Panc1 (cell line): ENCODE results near the gene DMAC2. TPM values are rescaled to one million over a fixed set of nuclear protein-coding genes. Genes with fewer than 3 reads are reported as not detected.

Experiments
- ATAC-seq: fragments of 200-7000 bp; cut with Tn5 transposase; 2 replicates; pipeline ENCODE4 v1.9.1; 2020; ENCODE audit warnings: mild to moderate bottlenecking, moderate library complexity
- BruUV-seq: library from RNA; stranded (reverse); fragments of 400-500 nt; replicated peaks from 2 replicates; lab custom pipeline; 2021; lab: Mats Ljungman, UMichigan
- CTCF ChIA-PET: fragments of 300-600 bp; sonication (Branson Sonifier 250); formaldehyde crosslinking; loops from one replicate; lab custom pipeline; 2022; ENCODE audit warnings: antibody characterized with exemption; lab: Charles Lee
- POLR2A ChIA-PET: fragments of 300-600 bp; sonication (Branson Sonifier 250); formaldehyde crosslinking; loops from one replicate; lab custom pipeline; 2022; ENCODE audit warnings: antibody characterized with exemption; lab: Charles Lee
- DNase-seq: peaks from one replicate; pipeline ENCODE4 v3.0.0-alpha.2; 2010; ENCODE audit warnings: low read depth, low spot score
- H3K27ac ChIP-seq: 2 replicates; pipeline ENCODE4 v1.5.1; 2011; ENCODE audit warnings: mild to moderate bottlenecking, low read length, inconsistent platforms
- H3K27me3 ChIP-seq: fragments of 200-500 bp; sonication (Bioruptor generic); 2 replicates; pipeline ENCODE4 v1.6.0; 2014; ENCODE audit warnings: low read length, inconsistent platforms; ENCODE audit not compliant: control insufficient read depth, insufficient read depth
- H3K36me3 ChIP-seq: fragments of 200-500 bp; sonication (Bioruptor generic); 2 replicates; pipeline ENCODE4 v1.5.1; 2014; ENCODE audit warnings: inconsistent platforms, mild to moderate bottlenecking, low read length, moderate library complexity; ENCODE audit not compliant: control insufficient read depth, insufficient read depth
- H3K4me1 ChIP-seq: 2 replicates; pipeline ENCODE4 v1.5.1; 2011; ENCODE audit warnings: inconsistent platforms, mild to moderate bottlenecking, low read length, moderate library complexity; ENCODE audit not compliant: control insufficient read depth, insufficient read depth
- H3K4me3 ChIP-seq, 2 experiments: 2 replicates each; pipeline ENCODE4 v1.5.1; 2011 to 2012; ENCODE audit warnings: low read depth in 2 of 2, low read length in 2 of 2, mild to moderate bottlenecking in 2 of 2, inconsistent platforms in 1 of 2, moderate library complexity in 1 of 2
- H3K9me3 ChIP-seq: fragments of 200-500 bp; sonication (Bioruptor generic); 2 replicates; pipeline ENCODE4 v1.5.1; 2014; ENCODE audit warnings: low read depth, mild to moderate bottlenecking, inconsistent platforms, low read length, moderate library complexity; ENCODE audit not compliant: control insufficient read depth, insufficient read depth
- POLR2AphosphoS5 ChIP-seq: IDR thresholded peaks from 2 replicates; pipeline ENCODE4 v1.6.1; 2012; ENCODE audit warnings: mild to moderate bottlenecking, low read depth, low read length, moderate library complexity
- SIN3A ChIP-seq: IDR thresholded peaks from 2 replicates; pipeline ENCODE4 v1.6.1; 2012; ENCODE audit warnings: low read depth, mild to moderate bottlenecking, low read length, moderate library complexity, borderline replicate concordance; ENCODE audit not compliant: insufficient read depth
- TCF7L2 ChIP-seq: IDR thresholded peaks from 2 replicates; pipeline ENCODE4 v1.6.1; 2011; ENCODE audit warnings: mild to moderate bottlenecking, low read depth, low read length, inconsistent platforms
- in situ Hi-C: cut with HindIII; loops from 2 replicates; pipeline ENCODE4 v1.10.0; 2016; ENCODE audit warnings: low sequenced_read_pairs, low pct_unique_long_range_greater_than_20kb
- intact Hi-C: fragments of 100-400 bp; cut with micrococcal nuclease; formaldehyde crosslinking; loops from one replicate; pipeline ENCODE4 v1.10.0; 2022; ENCODE audit not compliant: unreplicated experiment
- total RNA-seq: library from RNA; stranded (reverse); gene quantifications from one replicate; pipeline ENCODE4 v1.2.1, GENCODE V29; 2021; ENCODE audit not compliant: unreplicated experiment
- TF ChIP-seq, protein P1 (sequence below), 2 experiments: IDR thresholded peaks; 2 replicates each; pipeline ENCODE4 v1.6.1; 2011 to 2012; ENCODE audit warnings: low read depth in 2 of 2, control low read depth in 1 of 2, low read length in 1 of 2, mild to moderate bottlenecking in 1 of 2, moderate library complexity in 1 of 2; ENCODE audit not compliant: insufficient read depth in 1 of 2
- TF ChIP-seq, protein P2 (sequence below): fragments of 450-650 bp; IDR thresholded peaks from 2 replicates; pipeline ENCODE4 v1.5.1; 2017; ENCODE audit warnings: mild to moderate bottlenecking

DMAC2 gene
- total RNA-seq, 1 experiment from 2014 or later: 37.5 TPM

DNA sequence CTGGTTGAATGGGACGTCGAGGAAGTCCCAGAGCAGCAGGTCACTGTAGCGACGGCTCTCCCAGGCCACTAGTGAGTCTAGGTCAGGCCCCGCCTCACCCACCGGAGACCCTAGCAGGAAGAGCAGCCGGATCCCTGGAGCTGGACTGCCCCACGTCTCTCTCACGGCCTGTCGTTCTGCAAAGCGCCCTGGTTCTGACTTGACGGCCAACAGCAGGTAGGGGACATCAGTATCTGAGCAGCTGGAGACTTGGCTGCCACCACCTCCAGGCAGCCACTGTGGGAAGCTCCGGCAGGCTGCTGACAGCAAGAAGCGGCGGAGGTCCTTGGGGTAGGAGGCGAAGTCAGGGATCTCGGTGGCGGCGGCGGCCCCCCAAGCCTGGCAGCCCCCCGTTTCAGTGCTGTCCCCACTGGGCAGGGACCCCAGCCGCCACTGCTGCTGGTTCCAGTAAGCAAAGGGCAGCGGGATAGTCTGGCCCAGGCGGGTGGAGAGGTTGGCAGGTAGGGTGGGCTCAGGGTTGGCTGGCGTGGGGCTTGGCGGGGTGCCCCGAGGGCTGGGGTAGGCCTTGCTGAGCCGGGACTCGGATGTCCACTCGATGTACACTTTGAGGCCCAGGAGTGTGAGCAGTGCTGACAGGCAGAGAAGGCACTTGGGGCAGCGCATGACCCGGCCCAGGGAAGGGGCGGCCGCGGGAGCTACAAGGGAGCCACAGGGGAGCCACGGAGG is 13.4 kb downstream of the DMAC2 start:
- Histone ChIP-seq H3K27ac (no peak overlapping the region), H3K36me3 (no peaks in the 10 kb centered on the region), H3K27me3 (no peaks in the 10 kb centered on the region), H3K9me3 (no peaks in the 10 kb centered on the region), H3K4me1 (no peaks in the 10 kb centered on the region), H3K4me3 (no peak overlapping the region)
- in situ Hi-C loops (no loop called here), intact Hi-C loops (no loop called here)
- CTCF ChIA-PET: no interaction called here
- ATAC-seq: no peak
- BruUV-seq: no TSS peak
- DNase-seq: no peak
- no peak for TF ChIP-seq SIN3A
- TF ChIP-seq, protein P1, sequence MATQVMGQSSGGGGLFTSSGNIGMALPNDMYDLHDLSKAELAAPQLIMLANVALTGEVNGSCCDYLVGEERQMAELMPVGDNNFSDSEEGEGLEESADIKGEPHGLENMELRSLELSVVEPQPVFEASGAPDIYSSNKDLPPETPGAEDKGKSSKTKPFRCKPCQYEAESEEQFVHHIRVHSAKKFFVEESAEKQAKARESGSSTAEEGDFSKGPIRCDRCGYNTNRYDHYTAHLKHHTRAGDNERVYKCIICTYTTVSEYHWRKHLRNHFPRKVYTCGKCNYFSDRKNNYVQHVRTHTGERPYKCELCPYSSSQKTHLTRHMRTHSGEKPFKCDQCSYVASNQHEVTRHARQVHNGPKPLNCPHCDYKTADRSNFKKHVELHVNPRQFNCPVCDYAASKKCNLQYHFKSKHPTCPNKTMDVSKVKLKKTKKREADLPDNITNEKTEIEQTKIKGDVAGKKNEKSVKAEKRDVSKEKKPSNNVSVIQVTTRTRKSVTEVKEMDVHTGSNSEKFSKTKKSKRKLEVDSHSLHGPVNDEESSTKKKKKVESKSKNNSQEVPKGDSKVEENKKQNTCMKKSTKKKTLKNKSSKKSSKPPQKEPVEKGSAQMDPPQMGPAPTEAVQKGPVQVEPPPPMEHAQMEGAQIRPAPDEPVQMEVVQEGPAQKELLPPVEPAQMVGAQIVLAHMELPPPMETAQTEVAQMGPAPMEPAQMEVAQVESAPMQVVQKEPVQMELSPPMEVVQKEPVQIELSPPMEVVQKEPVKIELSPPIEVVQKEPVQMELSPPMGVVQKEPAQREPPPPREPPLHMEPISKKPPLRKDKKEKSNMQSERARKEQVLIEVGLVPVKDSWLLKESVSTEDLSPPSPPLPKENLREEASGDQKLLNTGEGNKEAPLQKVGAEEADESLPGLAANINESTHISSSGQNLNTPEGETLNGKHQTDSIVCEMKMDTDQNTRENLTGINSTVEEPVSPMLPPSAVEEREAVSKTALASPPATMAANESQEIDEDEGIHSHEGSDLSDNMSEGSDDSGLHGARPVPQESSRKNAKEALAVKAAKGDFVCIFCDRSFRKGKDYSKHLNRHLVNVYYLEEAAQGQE (IDR thresholded peaks at IDR 0.05; ENCODE audit: insufficient read depth in 1 of 2, low read depth in 2 of 2, low read length in 1 of 2): no peak
- POLR2A ChIA-PET: no interaction called here

DNA sequence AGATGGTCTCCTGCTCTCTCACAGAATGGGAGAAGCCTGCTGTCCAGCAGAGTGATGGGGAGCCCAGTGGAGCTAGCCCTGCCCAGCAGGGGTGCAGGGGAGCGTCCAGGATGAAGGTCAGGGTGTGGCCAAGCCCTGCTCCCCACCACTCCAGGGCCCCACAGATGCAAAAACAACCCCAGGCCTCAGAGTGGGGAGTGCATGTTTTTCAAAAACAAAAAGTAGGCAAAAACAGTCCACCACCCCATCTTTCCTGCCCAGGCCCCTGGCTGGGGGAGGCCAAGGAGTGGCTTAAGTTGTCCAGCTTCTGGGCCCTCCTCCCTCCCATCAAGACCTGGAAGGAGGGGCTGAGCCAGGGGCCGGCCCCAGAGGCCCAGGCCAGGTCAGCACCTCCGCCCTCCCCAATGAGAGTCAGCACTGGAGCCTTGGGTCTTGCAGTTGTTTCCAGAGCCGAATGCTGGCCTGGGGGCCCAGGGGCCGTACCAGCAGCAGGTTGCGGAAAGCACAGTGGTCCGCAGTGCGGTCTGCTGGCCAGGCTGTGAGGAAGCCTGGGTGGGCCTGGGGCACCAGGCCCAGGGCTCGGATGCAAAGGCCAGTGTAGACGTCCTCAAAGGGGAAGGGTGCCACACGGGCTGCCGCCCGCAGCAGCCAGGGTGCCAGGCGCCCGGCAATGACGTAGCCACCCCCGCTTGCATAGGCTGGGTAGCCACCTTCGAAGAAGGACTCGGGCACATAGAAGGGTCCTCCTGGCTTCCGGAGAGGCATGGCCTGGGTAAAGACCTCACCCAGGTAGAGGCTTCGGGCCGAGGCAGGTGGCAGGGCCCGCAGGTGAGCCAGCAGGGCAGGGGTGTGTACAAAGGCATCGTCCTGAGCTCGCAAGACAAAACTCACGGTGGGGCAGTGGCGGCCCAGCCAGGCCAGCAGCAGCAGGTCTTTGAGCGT is 14.3 kb downstream of the DMAC2 start:
- no TSS peak for BruUV-seq
- ATAC-seq (no peak), DNase-seq (no peak)
- in situ Hi-C loops (no loop called here), intact Hi-C loops (no loop called here)
- no peak overlapping the region for H3K27ac ChIP-seq
- H3K4me3 ChIP-seq: no peak overlapping the region
- CTCF ChIA-PET: no interaction called here
- TF ChIP-seq, protein P1 (IDR thresholded peaks at IDR 0.05; ENCODE audit: insufficient read depth in 1 of 2, low read depth in 2 of 2, low read length in 1 of 2): no peak
- TF ChIP-seq SIN3A: no peak
- no peak for TF ChIP-seq POLR2AphosphoS5
- TF ChIP-seq, protein P2, sequence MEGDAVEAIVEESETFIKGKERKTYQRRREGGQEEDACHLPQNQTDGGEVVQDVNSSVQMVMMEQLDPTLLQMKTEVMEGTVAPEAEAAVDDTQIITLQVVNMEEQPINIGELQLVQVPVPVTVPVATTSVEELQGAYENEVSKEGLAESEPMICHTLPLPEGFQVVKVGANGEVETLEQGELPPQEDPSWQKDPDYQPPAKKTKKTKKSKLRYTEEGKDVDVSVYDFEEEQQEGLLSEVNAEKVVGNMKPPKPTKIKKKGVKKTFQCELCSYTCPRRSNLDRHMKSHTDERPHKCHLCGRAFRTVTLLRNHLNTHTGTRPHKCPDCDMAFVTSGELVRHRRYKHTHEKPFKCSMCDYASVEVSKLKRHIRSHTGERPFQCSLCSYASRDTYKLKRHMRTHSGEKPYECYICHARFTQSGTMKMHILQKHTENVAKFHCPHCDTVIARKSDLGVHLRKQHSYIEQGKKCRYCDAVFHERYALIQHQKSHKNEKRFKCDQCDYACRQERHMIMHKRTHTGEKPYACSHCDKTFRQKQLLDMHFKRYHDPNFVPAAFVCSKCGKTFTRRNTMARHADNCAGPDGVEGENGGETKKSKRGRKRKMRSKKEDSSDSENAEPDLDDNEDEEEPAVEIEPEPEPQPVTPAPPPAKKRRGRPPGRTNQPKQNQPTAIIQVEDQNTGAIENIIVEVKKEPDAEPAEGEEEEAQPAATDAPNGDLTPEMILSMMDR: no peak
- no peak for TF ChIP-seq TCF7L2
- no peaks in the 10 kb centered on the region for H3K9me3 ChIP-seq
- no peaks in the 10 kb centered on the region for H3K27me3 ChIP-seq
- POLR2A ChIA-PET: no interaction called here
- no peaks in the 10 kb centered on the region for H3K4me1 ChIP-seq
- no peaks in the 10 kb centered on the region for H3K36me3 ChIP-seq
